ENCODE data around the gene PKD2.

DNA sequence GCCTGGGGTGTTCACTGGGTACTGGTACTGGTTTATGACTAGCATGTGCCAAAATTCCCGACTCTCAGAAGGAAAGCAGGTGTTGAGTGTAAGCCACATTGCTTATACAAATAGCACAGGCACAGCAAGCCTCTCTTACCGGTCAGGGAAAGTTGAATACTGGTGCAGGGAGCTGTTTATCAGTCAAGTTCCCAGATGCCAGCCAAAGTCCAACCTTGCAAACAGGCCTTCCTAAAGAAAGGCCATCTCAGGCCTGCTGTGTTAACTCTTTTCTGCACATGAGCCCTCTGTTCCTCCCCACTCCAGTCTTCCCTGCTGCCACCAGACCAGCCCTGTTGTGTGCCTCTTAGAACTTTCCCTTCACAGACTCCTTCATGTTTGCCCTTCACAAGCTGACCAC is 34.2 kb downstream of the PKD2 start:
- TF ChIP-seq, protein P1, sequence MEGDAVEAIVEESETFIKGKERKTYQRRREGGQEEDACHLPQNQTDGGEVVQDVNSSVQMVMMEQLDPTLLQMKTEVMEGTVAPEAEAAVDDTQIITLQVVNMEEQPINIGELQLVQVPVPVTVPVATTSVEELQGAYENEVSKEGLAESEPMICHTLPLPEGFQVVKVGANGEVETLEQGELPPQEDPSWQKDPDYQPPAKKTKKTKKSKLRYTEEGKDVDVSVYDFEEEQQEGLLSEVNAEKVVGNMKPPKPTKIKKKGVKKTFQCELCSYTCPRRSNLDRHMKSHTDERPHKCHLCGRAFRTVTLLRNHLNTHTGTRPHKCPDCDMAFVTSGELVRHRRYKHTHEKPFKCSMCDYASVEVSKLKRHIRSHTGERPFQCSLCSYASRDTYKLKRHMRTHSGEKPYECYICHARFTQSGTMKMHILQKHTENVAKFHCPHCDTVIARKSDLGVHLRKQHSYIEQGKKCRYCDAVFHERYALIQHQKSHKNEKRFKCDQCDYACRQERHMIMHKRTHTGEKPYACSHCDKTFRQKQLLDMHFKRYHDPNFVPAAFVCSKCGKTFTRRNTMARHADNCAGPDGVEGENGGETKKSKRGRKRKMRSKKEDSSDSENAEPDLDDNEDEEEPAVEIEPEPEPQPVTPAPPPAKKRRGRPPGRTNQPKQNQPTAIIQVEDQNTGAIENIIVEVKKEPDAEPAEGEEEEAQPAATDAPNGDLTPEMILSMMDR (IDR thresholded peaks at IDR 0.05) = no peak
- TF ChIP-seq POLR2A (IDR thresholded peaks at IDR 0.05) (no peak), POLR2AphosphoS5 (IDR thresholded peaks at IDR 0.05) (no peak), EP300 (IDR thresholded peaks at IDR 0.05) (no peak)

All from sigmoid colon (tissue), 4 donors.